OCI-LY1 (cell line): Measurements from ENCODE around the gene AKAP13.

Experiments
- H2AFZ ChIP-seq: fragments of 200-600 bp; sonication (generic), shearing (Covaris generic); 2 replicates; pipeline ENCODE4 v1.6.0; 2014; ENCODE audit warnings: antibody characterized with exemption, mild to moderate bottlenecking, low read length
- H3F3A ChIP-seq: fragments of 200-600 bp; sonication (generic), shearing (Covaris generic); 2 replicates; pipeline ENCODE4 v1.6.0; 2014; ENCODE audit warnings: mild to moderate bottlenecking, antibody characterized with exemption, low read length, moderate library complexity; ENCODE audit not compliant: insufficient read depth
- H3K27ac ChIP-seq: fragments of 200-600 bp; sonication (generic); 2 replicates; pipeline ENCODE4 v1.5.1; 2014; ENCODE audit warnings: low read length, mixed run types, mild to moderate bottlenecking, low read depth; ENCODE audit not compliant: poor library complexity, severe bottlenecking
- H3K27me3 ChIP-seq: fragments of 200-600 bp; sonication (generic); 2 replicates; pipeline ENCODE4 v1.6.0; 2014; ENCODE audit warnings: antibody characterized with exemption, mild to moderate bottlenecking, low read length, moderate library complexity; ENCODE audit not compliant: insufficient read depth
- H3K36me3 ChIP-seq: fragments of 200-600 bp; sonication (generic); 2 replicates; pipeline ENCODE4 v1.6.1; 2014; ENCODE audit warnings: mild to moderate bottlenecking, antibody characterized with exemption, low read length, moderate library complexity, mixed read lengths; ENCODE audit not compliant: insufficient read depth
- H3K4me1 ChIP-seq: fragments of 200-600 bp; sonication (generic); 2 replicates; pipeline ENCODE4 v1.5.1; 2014; ENCODE audit warnings: mild to moderate bottlenecking, low read length, moderate library complexity; ENCODE audit not compliant: insufficient read depth, severe bottlenecking
- H3K4me2 ChIP-seq: fragments of 200-600 bp; sonication (generic), shearing (Covaris generic); 2 replicates; pipeline ENCODE4 v1.6.1; 2014; ENCODE audit warnings: low read length
- H3K4me3 ChIP-seq: fragments of 200-600 bp; sonication (generic); 2 replicates; pipeline ENCODE4 v1.5.1; 2014; ENCODE audit warnings: low read length, low read depth, mild to moderate bottlenecking, mixed read lengths; ENCODE audit not compliant: poor library complexity, severe bottlenecking
- H3K79me2 ChIP-seq: fragments of 200-600 bp; shearing (Covaris generic); 2 replicates; pipeline ENCODE4 v1.6.1; 2016; ENCODE audit warnings: mixed run types, low read length, mixed read lengths; ENCODE audit not compliant: insufficient read depth
- H3K9ac ChIP-seq: fragments of 200-600 bp; sonication (generic), shearing (Covaris generic); 2 replicates; pipeline ENCODE4 v1.6.1; 2014; ENCODE audit warnings: mild to moderate bottlenecking, low read length, mixed read lengths
- H3K9me2 ChIP-seq: fragments of 200-600 bp; sonication (generic), shearing (Covaris generic); 2 replicates; pipeline ENCODE4 v1.6.1; 2014; ENCODE audit warnings: low read depth, mild to moderate bottlenecking, low read length, mixed read lengths
- H3K9me3 ChIP-seq: fragments of 200-600 bp; shearing (Covaris generic); 2 replicates; pipeline ENCODE4 v1.6.1; 2014; ENCODE audit warnings: low read length, mixed read lengths
- H4K20me1 ChIP-seq: fragments of 200-600 bp; sonication (generic), shearing (Covaris generic); 2 replicates; pipeline ENCODE4 v1.6.0; 2016; ENCODE audit warnings: mild to moderate bottlenecking, low read length; ENCODE audit not compliant: insufficient read depth
- EZH2 ChIP-seq: fragments of 200-600 bp; sonication (generic), shearing (Covaris generic); IDR thresholded peaks from 2 replicates; pipeline ENCODE4 v1.8.0; 2017; ENCODE audit warnings: borderline replicate concordance, mixed run types, mild to moderate bottlenecking, antibody characterized with exemption, low read length, moderate library complexity, mixed read lengths
- TF ChIP-seq, protein P1 (sequence below): fragments of 200-600 bp; sonication (generic), shearing (Covaris generic); IDR thresholded peaks from 2 replicates; pipeline ENCODE4 v1.5.1; 2017; ENCODE audit warnings: mild to moderate bottlenecking, antibody characterized with exemption, low read length, moderate library complexity, mixed read lengths

The AKAP13 gene

GRCh38 chr15:85402195-85402881, 21.9 kb downstream of the AKAP13 start:
- no peaks in the 10 kb centered on the region for H3K9me3 ChIP-seq
- no peaks in the 10 kb centered on the region for H3K9me2 ChIP-seq
- peak overlapping the region; percentile 21 for H3K4me3 ChIP-seq
- H3K79me2 ChIP-seq = peaks cover 70% of the 10 kb centered on the region
- no peak overlapping the region for H3K9ac ChIP-seq
- no peaks in the 10 kb centered on the region for H3K36me3 ChIP-seq
- no peak overlapping the region for H2AFZ ChIP-seq
- 0 out of 2 replicates have a peak, but pooled peaks cover 2% of the 10 kb centered on the region for H4K20me1 ChIP-seq
- H3K4me2 ChIP-seq = peak overlapping the region; percentile 60
- no peaks in the 10 kb centered on the region for H3K27me3 ChIP-seq
- peaks cover 3% of the 10 kb centered on the region; the same call in 1 of the 2 replicates for H3F3A ChIP-seq
- TF ChIP-seq, protein P1, sequence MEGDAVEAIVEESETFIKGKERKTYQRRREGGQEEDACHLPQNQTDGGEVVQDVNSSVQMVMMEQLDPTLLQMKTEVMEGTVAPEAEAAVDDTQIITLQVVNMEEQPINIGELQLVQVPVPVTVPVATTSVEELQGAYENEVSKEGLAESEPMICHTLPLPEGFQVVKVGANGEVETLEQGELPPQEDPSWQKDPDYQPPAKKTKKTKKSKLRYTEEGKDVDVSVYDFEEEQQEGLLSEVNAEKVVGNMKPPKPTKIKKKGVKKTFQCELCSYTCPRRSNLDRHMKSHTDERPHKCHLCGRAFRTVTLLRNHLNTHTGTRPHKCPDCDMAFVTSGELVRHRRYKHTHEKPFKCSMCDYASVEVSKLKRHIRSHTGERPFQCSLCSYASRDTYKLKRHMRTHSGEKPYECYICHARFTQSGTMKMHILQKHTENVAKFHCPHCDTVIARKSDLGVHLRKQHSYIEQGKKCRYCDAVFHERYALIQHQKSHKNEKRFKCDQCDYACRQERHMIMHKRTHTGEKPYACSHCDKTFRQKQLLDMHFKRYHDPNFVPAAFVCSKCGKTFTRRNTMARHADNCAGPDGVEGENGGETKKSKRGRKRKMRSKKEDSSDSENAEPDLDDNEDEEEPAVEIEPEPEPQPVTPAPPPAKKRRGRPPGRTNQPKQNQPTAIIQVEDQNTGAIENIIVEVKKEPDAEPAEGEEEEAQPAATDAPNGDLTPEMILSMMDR = no peak
- H3K4me1 ChIP-seq = peaks cover 74% of the 10 kb centered on the region
- H3K27ac ChIP-seq = peak overlapping the region; percentile 28

GRCh38 chr15:85403745-85404144, 23.3 kb downstream of the AKAP13 start:
- 0 out of 2 replicates have a peak, but pooled peaks cover 2% of the 10 kb centered on the region for H4K20me1 ChIP-seq
- H3K4me2 ChIP-seq = peak overlapping the region; percentile 59
- peaks cover 2% of the 10 kb centered on the region; the same call in 1 of the 2 replicates for H3K36me3 ChIP-seq
- H3K4me1 ChIP-seq = peaks cover 87% of the 10 kb centered on the region
- H3K9me3 ChIP-seq = no peaks in the 10 kb centered on the region
- peak overlapping the region; percentile 84 for H3K27ac ChIP-seq
- H2AFZ ChIP-seq = no peak overlapping the region
- H3K9me2 ChIP-seq = no peaks in the 10 kb centered on the region
- peak overlapping the region; percentile 9 for H3K4me3 ChIP-seq
- H3F3A ChIP-seq = peaks cover 3% of the 10 kb centered on the region; the same call in 1 of the 2 replicates
- peak overlapping the region; percentile 27; the same call in 1 of the 2 replicates for H3K9ac ChIP-seq
- no peak for TF ChIP-seq EZH2
- TF ChIP-seq, protein P1 = no peak
- H3K27me3 ChIP-seq = no peaks in the 10 kb centered on the region
- peaks cover 58% of the 10 kb centered on the region for H3K79me2 ChIP-seq

GRCh38 chr15:85404176-85404917, 23.9 kb downstream of the AKAP13 start:
- Histone ChIP-seq H3F3A (peaks cover 3% of the 10 kb centered on the region; the same call in 1 of the 2 replicates), H3K9me2 (no peaks in the 10 kb centered on the region), H3K27me3 (no peaks in the 10 kb centered on the region), H3K36me3 (peaks cover 2% of the 10 kb centered on the region; the same call in 1 of the 2 replicates), H3K9me3 (no peaks in the 10 kb centered on the region), H3K4me2 (peak overlapping the region; percentile 59), H4K20me1 (0 out of 2 replicates have a peak, but pooled peaks cover 2% of the 10 kb centered on the region), H3K79me2 (peaks cover 58% of the 10 kb centered on the region), H2AFZ (no peak overlapping the region), H3K27ac (peak overlapping the region; percentile 84), H3K4me3 (peak overlapping the region; percentile 12), H3K9ac (peak overlapping the region; percentile 32), H3K4me1 (peaks cover 88% of the 10 kb centered on the region)
- TF ChIP-seq, protein P1 = no peak
- no peak for TF ChIP-seq EZH2
